ENCODE data around the gene GRIK4.

The GRIK4 gene

GRCh38 chr11:120548682-120549209 is 37.2 kb downstream of the GRIK4 start:
- no peak for DNase-seq

GRCh38 chr11:120549346-120549745 is 37.8 kb downstream of the GRIK4 start:
- DNase-seq, result no peak

GRCh38 chr11:120550007-120550406 is 38.5 kb downstream of the GRIK4 start:
- DNase-seq, result no peak

GRCh38 chr11:120551191-120551590 is 39.6 kb downstream of the GRIK4 start:
- no peak for DNase-seq

- DNase-seq, result no peak
Measured at GRCh38 chr11:120554766-120555432, 43.4 kb downstream of the GRIK4 start.

GRCh38 chr11:120555433-120555773 is 43.9 kb downstream of the GRIK4 start:
- no peak for DNase-seq

- no peak for DNase-seq
Measured at GRCh38 chr11:120556797-120557196, 45.2 kb downstream of the GRIK4 start.

- no peak for DNase-seq
Measured at GRCh38 chr11:120558744-120559431, 47.3 kb downstream of the GRIK4 start.

- DNase-seq, result no peak
Measured at GRCh38 chr11:120561286-120561685, 49.7 kb downstream of the GRIK4 start.

- DNase-seq, result no peak
Measured at GRCh38 chr11:120562806-120563425, 51.4 kb downstream of the GRIK4 start.

GRCh38 chr11:120563703-120564572 is 52.4 kb downstream of the GRIK4 start:
- DNase-seq, result no peak

- DNase-seq, result peak in 1 of 2 donors; percentile 25
Measured at GRCh38 chr11:120564573-120565311, 53.2 kb downstream of the GRIK4 start.

- no peak for DNase-seq
Measured at GRCh38 chr11:120565466-120566155, 54.1 kb downstream of the GRIK4 start.

GRCh38 chr11:120566176-120566575 is 54.6 kb downstream of the GRIK4 start:
- DNase-seq, result no peak

- DNase-seq, result no peak
Measured at GRCh38 chr11:120568572-120569307, 57.2 kb downstream of the GRIK4 start.

- no peak for DNase-seq
Measured at GRCh38 chr11:120569861-120570260, 58.3 kb downstream of the GRIK4 start.

- DNase-seq, result no peak
Measured at GRCh38 chr11:120571476-120571875, 59.9 kb downstream of the GRIK4 start.

- no peak for DNase-seq
Measured at GRCh38 chr11:120573756-120574354, 62.3 kb downstream of the GRIK4 start.

- DNase-seq, result no peak
Measured at GRCh38 chr11:120574876-120575275, 63.3 kb downstream of the GRIK4 start.

GRCh38 chr11:120575461-120575860 is 63.9 kb downstream of the GRIK4 start:
- no peak for DNase-seq
